COR-L47 (cell line): ENCODE results near the gene KSR1.
"Not testable (repeated sequence)": the region's sequence is repeated elsewhere in the genome, so short reads cannot be mapped to it uniquely, and the experiment has no call there.

Experiments used
- DNase-seq: peaks from one replicate; lab custom pipeline; 2025; lab: John Stamatoyannopoulos, UW

KSR1 gene

DNA sequence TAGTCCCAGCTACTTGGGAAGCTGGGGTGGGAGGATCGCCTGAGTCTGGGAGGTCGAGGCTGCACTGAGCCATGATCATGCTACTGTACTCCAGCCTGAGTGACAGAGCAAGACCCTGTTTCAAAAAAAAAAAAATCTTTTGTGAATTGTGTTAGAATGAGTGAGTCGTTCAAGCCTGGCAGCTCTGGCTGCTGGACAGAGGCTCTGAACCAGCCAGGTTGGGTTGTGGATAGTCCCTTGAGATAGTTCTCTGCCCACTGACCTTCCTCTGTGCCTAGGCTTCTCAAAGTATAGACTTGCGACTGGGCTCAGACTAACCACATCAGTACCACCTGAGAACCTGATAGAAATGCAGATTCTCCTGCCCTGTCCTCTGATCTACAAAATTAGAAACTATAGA is 2.2 kb upstream of the KSR1 start:
- no peak for DNase-seq

DNA sequence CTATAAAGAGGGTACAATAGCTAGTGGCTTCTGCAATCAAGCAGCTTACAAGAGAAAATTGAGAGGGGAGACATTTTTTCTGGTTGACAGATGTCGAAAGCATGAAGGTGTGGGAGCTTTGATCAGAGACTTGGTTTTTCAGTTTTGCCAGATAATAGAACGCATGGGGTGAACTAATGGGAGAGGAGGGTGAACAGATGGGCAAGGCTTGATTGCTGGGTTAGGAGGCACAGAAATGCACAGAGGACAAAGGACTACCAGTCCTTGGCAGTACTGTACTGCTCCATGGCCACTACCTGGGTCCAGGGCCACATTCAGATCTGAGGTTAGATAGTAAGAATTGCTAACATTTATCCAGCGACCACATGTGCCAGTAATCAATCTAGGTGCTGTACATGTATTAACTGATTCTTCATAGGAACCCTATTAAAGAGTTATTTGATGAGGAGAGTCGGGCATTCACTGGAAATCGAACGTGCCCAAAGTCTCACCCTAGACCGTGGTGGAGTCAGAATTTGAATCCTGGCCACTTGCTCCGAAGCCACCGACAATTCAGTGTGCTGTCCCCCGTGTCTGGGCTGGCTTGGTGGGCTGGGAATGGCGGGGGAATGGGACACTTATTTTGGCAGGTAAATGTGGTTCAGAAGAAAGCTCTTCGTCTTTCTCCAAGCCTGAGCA is 873 bp upstream of the KSR1 start:
- no peak for DNase-seq

GRCh38 chr17:27456681-27457359 is 572 bp downstream of the KSR1 start:
- DNase-seq: no peak

- no peak for DNase-seq
Observed at GRCh38 chr17:27457360-27457715, 1.1 kb downstream of the KSR1 start.

DNA sequence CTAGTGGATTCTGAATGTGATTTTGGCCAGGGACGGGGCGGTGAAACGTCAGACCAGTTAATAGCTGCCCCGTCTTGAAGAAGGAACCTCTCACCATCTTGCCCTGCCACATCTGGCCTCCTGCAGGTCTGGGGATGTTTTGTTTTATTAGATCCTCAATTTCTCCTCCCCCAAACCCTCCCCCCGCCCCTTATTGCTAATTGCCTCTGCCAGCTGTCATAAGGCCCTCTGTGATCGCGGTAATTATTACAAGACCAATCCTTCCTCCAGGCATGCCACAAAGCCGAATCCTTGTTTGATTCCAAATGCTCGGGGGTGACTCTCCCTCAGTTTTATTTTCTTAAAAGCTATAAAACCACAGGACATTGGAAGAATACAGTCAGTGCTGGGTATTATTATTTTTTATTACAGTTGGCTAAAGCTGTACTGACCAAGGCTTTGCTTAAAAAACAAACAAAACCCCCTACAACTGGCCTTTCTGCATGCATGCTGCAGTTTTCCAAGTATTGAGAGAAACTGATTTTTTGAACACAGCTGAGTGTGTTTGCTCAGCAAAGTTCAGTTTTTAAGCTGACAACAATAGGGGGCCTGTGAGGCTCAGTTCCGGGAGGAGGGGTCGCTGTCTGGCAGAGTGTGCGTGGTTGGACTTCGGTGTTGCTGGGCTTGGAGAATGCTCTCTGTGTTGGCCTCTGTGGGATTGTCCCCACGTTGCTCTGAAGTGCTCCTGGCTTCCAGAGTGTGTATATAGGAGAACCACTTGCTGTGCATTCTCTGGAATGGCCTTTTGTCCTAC is 1.7 kb downstream of the KSR1 start:
- peak; percentile 41 for DNase-seq

- no peak for DNase-seq
Observed at GRCh38 chr17:27458524-27458908, 2.3 kb downstream of the KSR1 start.

DNA sequence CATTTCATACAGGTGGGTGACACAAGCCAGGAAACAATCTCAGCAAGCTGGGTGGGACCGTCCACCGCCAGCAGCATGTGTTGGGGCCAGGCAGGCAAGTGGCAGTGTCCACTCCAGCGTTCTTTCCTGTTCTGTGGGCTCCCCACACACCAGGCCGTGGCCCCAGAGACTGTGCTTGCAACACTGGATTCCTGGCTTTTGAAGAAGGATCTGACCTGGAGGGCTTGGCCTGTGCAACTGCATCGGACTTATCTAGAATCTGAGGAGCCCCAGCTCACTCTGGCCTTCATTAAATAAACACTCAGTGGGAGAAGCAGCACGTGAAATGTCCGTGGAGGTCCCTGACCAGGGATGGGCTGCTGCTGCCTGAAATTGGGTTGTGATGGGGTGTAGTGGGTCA is 3.2 kb downstream of the KSR1 start:
- DNase-seq: no peak

- no peak for DNase-seq
Observed at GRCh38 chr17:27460196-27460725, 4.0 kb downstream of the KSR1 start.

- no peak for DNase-seq
Observed at GRCh38 chr17:27461192-27461859, 5.1 kb downstream of the KSR1 start.

- DNase-seq: no peak
Observed at GRCh38 chr17:27462149-27462548, 5.9 kb downstream of the KSR1 start.

- DNase-seq: no peak
Observed at GRCh38 chr17:27462714-27463113, 6.5 kb downstream of the KSR1 start.

- DNase-seq: no peak
Observed at GRCh38 chr17:27463235-27463677, 7.0 kb downstream of the KSR1 start.

GRCh38 chr17:27464019-27464418 is 7.8 kb downstream of the KSR1 start:
- not testable (repeated sequence) for DNase-seq

- no peak for DNase-seq
Observed at GRCh38 chr17:27464431-27464830, 8.2 kb downstream of the KSR1 start.

DNA sequence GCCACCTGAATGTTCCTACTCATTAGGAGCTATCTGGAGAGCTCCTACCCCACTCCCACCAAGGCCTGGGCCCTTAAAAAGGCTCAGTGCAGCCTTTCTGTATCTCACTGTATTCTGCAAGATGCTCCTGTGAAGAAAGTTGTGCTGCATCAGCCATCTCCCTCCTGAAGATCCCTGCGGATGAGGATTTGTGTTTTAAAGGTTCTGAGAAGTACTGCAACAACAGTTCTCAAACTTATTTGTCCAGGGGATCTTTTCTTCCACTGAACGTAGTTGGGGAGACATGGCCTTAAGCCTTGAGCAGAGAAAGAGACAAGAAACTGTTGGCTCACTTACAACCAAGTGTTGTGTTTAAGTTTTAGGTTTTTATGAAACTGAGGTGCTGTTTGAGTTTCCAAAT is 9.6 kb downstream of the KSR1 start:
- not testable (repeated sequence) for DNase-seq

- no peak for DNase-seq
Observed at GRCh38 chr17:27466376-27466742, 10.1 kb downstream of the KSR1 start.

GRCh38 chr17:27466743-27467375 is 10.6 kb downstream of the KSR1 start:
- DNase-seq: no peak

DNA sequence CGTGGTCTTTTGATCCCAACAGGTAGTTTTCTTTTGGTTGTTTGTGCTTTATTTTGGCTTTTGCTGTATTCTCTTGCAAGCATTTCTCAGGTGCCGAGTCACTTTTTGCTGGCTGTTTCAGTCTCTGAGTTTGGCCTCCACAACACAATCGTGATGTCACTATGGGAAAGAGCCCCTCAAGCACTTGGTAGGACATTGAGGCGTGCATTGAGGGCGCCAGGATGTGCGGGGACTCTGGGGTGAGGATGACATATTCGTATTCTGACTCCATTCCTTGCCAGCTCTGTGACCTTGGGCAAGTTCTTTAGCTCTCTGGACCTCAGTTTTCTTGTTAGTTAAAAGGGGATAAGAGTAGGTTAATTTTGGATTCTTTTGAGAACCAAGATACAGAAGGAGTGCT is 13.0 kb downstream of the KSR1 start:
- no peak for DNase-seq

GRCh38 chr17:27471321-27472269 is 15.3 kb downstream of the KSR1 start:
- no peak for DNase-seq

DNA sequence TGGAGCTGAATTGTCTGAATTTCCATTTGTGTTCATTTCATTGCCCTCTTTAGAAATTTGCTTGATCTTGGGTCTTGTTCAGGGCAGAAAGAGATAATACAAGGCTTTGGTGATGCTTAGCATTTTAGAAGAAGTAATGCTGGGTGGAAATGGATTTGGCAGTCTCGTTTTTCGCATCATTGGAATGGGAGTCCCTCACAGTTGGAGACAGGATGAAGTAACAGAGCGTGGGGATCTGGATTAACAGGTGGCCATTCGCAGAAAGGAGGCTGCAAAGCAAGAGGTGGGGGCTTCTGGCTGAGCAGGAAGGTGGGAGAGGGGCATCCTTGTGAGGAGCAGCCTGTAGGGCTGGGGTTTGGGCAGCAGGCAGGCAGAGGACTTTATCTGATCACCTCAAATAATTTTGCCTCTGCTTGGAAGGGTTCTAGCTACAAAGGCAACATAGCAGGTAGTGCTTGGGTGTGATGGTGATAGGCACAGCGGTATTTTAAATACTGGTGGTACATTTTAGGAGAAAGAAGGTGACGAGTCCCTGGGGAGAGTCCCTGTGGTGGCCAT is 17.0 kb downstream of the KSR1 start:
- no peak for DNase-seq
